ENCODE data around the gene AUP1. TPM values are rescaled to one million over a fixed set of nuclear protein-coding genes. Genes with fewer than 3 reads are reported as not detected.

The AUP1 gene
- total and polyA plus RNA-seq, 10 of the 15 experiments (the other 5 are each of a cell fraction or from before 2014, with no cell fraction given): 39.1 to 215 (median 138) TPM

GRCh38 chr2:74552914-74553811, 23.7 kb upstream of the AUP1 start:
- FAIRE-seq (no peak), DNase-seq (ENCODE audit: low read depth, low spot score) (no peak), ATAC-seq (peak; percentile 27)
- ChIA-PET POLR2A (interaction anchor here (0.6 to 17.8 kb wide), 4 partner anchors 10 to 46 kb away, joined by 4 to 441 read pairs (median 7); partner anchors contain the start of gene PCGF1), RAD21 (ENCODE audit: unreplicated experiment) (interaction anchor here (1.2 to 8.6 kb wide), 6 partner anchors 14 to 33 kb away, joined by 4 to 96 read pairs (median 38); partner anchors contain the start of genes AUP1 and HTRA2), SMC1A (ENCODE audit: uncharacterized antibody, unreplicated experiment) (interaction anchor here (0.7 to 6.8 kb wide), 8 partner anchors 14 to 72 kb away, joined by 3 to 106 read pairs (median 18); partner anchors contain the start of genes AUP1 and HTRA2), CTCF (interaction anchor here (1.2 to 14.3 kb wide), 6 partner anchors 13 to 33 kb away, joined by 3 to 115 read pairs (median 16); partner anchors contain the start of genes AUP1, DQX1 and HTRA2)
- Histone ChIP-seq H3K4me3 (peak overlapping the region; percentile 95), H2AFZ (ENCODE audit: control insufficient read depth, low read depth, low read length) (peak overlapping the region; percentile 43), H3K9ac (ENCODE audit: control insufficient read depth, insufficient read depth, low read length) (peak overlapping the region; percentile 96), H3K4me2 (ENCODE audit: control insufficient read depth, insufficient read depth) (peak overlapping the region; percentile 95), H3K4me1 (ENCODE audit: control insufficient read depth, insufficient read depth, low read length) (peaks cover 33% of the 10 kb centered on the region), H3K36me3 (ENCODE audit: control insufficient read depth in 2 of 2, insufficient read depth in 2 of 2, low read length in 1 of 2) (peaks cover 1 to 9% of the 10 kb centered on the region in 2 experiments; a peak in 2 of 4 replicates), H3K27ac (ENCODE audit: control insufficient read depth, insufficient read depth) (peak overlapping the region; percentile 93), H4K20me1 (ENCODE audit: control insufficient read depth, insufficient read depth) (no peaks in the 10 kb centered on the region), H3K9me3 (replicated peaks; ENCODE audit: control insufficient read depth, insufficient read depth, low read length) (no peaks in the 10 kb centered on the region; the same call in 2 of the 3 replicates), H3K27me3 (replicated peaks in 1 of 2; ENCODE audit: control insufficient read depth in 2 of 2, insufficient read depth in 2 of 2, low read length in 1 of 2) (no peaks in the 10 kb centered on the region), H3K79me2 (ENCODE audit: control insufficient read depth, insufficient read depth, low read length) (peaks cover 85% of the 10 kb centered on the region)
- in situ Hi-C loops (cut with MboI): no loop called here
- intact Hi-C loops (cut with micrococcal nuclease; ENCODE audit: unreplicated experiment): loop anchor here (2.0 kb wide), 1 partner anchor 32 kb away; no protein-coding TSS in a partner anchor
- no TSS peak for BruUV-seq (replicated peaks)
- 17% methylated on average over 27 of the region's 27 CpGs for WGBS (ENCODE audit: insufficient coverage, insufficient replicate concordance, low lambda C conversion rate, missing lambda C conversion rate)
- TF ChIP-seq CREM (IDR thresholded peaks at IDR 0.05; ENCODE audit: low read depth) (no peak), SMAD1 (IDR thresholded peaks at IDR 0.05; ENCODE audit: low read depth, partially characterized antibody) (no peak), ATF7 (IDR thresholded peaks at IDR 0.05; ENCODE audit: low read depth) (0 out of 2 replicates have a peak, but pooled peaks have one; percentile 11), GABPA (IDR thresholded peaks at IDR 0.05; ENCODE audit: low read depth) (no peak), TCF12 (IDR thresholded peaks at IDR 0.05; ENCODE audit: low read depth, low read length) (0 out of 2 replicates have a peak, but pooled peaks have one; percentile 7), IRF5 (IDR thresholded peaks at IDR 0.05; ENCODE audit: borderline replicate concordance) (no peak), FOS (IDR thresholded peaks at IDR 0.05; ENCODE audit: borderline replicate concordance, extremely low read depth, insufficient read length) (no peak), NBN (IDR thresholded peaks at IDR 0.05) (peak; percentile 91), NRF1 (conservative IDR thresholded peaks at IDR 0.05; ENCODE audit: low read depth, low read length) (no peak), RAD51 (IDR thresholded peaks at IDR 0.05) (no peak), E2F8 (IDR thresholded peaks at IDR 0.05; ENCODE audit: low read depth, partially characterized antibody) (no peak), ZNF217 (IDR thresholded peaks at IDR 0.05) (no peak), MLLT1 (IDR thresholded peaks at IDR 0.05) (peak; percentile 75), MTA2 (IDR thresholded peaks at IDR 0.05; ENCODE audit: low read depth) (no peak), ETV6 (conservative IDR thresholded peaks at IDR 0.05 in 1 of 2, IDR thresholded peaks at IDR 0.05 in 1 of 2; ENCODE audit: borderline replicate concordance in 1 of 2, low read depth in 1 of 2) (no peak), HCFC1 (IDR thresholded peaks at IDR 0.05; ENCODE audit: low read length) (no peak)

All from GM12878 (cell line).